Esophagus muscularis mucosa (tissue), 4 donors: ENCODE measurements around the gene EDEM3. TPM values are rescaled to one million over a fixed set of nuclear protein-coding genes. Genes with fewer than 3 reads are reported as not detected.

Experiments
- DNase-seq: peaks from one replicate; pipeline ENCODE4 v3.0.0-alpha.2; 2017; ENCODE audit errors: extremely low spot score
- H3K27ac ChIP-seq, 4 donors: fragments of 200-600 bp; sonication (generic); replicated peaks in 1 of 4; 1 replicate in 3 of 4; 2 replicates in 1 of 4; pipeline ENCODE4 v1.5.1; 2016 to 2019; ENCODE audit warnings: mild to moderate bottlenecking in 1 of 4
- H3K27me3 ChIP-seq, 4 donors: fragments of 200-600 bp; sonication (generic); one replicate each; pipeline versions ENCODE4 v1.5.1 to v1.6.0; 2016 to 2019
- H3K36me3 ChIP-seq, 4 donors: fragments of 200-600 bp; sonication (generic); one replicate each; pipeline ENCODE4 v1.5.1; 2016 to 2019
- H3K4me1 ChIP-seq, 4 donors: fragments of 200-600 bp; sonication (generic); one replicate each; pipeline ENCODE4 v1.5.1; 2016 to 2019
- H3K4me3 ChIP-seq, 4 donors: fragments of 200-600 bp; sonication (generic); 1 replicate in 2 of 4; 2 replicates in 2 of 4; pipeline ENCODE4 v1.5.1; 2016 to 2019; ENCODE audit warnings: mild to moderate bottlenecking in 4 of 4, moderate library complexity in 1 of 4
- H3K9me3 ChIP-seq, 4 donors: fragments of 200-600 bp; sonication (generic); 1 replicate in 3 of 4; 2 replicates in 1 of 4; pipeline ENCODE4 v1.5.1; 2016 to 2019
- EP300 ChIP-seq: sonication (generic); formaldehyde crosslinking; IDR thresholded peaks from one replicate; pipeline ENCODE4 v1.6.1; 2017; ENCODE audit warnings: antibody characterized with exemption
- POLR2A ChIP-seq: fragments of 450-650 bp; IDR thresholded peaks from one replicate; pipeline ENCODE4 v1.6.1; 2017; ENCODE audit warnings: antibody characterized with exemption, moderate library complexity, mild to moderate bottlenecking, low read depth
- POLR2AphosphoS5 ChIP-seq, 2 donors: sonication (generic); formaldehyde crosslinking; IDR thresholded peaks; one replicate each; pipeline ENCODE4 v1.6.1; 2017; ENCODE audit warnings: antibody characterized with exemption in 2 of 2
- WGBS: methylation state at CpG from one replicate; pipeline ENCODE4 v1.1.5; 2018; 5-methylcytosine and 5-hydroxymethylcytosine counted together
- intact Hi-C: fragments of 100-400 bp; cut with DNase I; formaldehyde crosslinking; loops from one replicate; pipeline ENCODE4 v1.15.1; 2023
- total RNA-seq, 4 donors: library from RNA; depleted of rRNA; stranded (reverse); fragments of >200 nt; gene quantifications; one replicate each; pipeline versions ENCODE4 v1.1.0 to v1.2.1, GENCODE V29; 2016
- TF ChIP-seq, protein P1 (sequence below), 3 experiments: fragments of 200-600 bp in 2 of 3; fragments of 450-650 bp in 1 of 3; sonication (generic) in 2 of 3; IDR thresholded peaks; one replicate each; pipeline ENCODE4 v1.5.1; 2017 to 2019; ENCODE audit warnings: antibody characterized with exemption in 3 of 3, mild to moderate bottlenecking in 2 of 3, moderate library complexity in 1 of 3

Gene EDEM3
- total RNA-seq, 4 donors from 2014 or later, result 28.7 to 36.1 (median 29.4) TPM

DNA sequence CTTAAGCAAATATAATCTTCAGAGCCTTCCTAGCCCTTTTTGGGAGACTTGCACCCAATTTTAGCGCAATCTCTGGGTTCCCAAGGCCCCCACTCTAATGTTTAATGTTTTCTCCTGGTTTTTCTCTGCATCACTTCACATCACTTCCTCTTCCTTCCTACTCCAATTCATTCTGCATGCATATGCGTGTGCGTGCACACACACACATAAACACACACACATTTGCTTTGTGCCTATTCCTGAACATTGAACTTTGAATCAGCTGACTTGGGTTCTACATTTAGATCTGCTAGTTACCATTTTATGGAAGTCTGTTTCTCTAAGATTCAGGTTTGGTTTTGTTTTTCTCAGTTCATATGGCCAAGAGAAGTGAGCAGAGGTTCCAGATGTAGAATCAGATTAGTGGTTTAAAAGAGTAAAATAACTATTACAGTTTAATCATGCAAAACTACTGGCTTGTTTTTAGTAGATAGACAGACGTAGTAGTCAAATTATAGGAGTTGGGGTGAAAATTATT lies 7.4 kb upstream of the EDEM3 start:
- no peaks in the 10 kb centered on the region for H3K9me3 ChIP-seq
- no peak overlapping the region for H3K27ac ChIP-seq
- intact Hi-C loops, result no loop called here
- H3K4me1 ChIP-seq, result no peaks in the 10 kb centered on the region
- WGBS, result 88% methylated on average over 4 of the region's 4 CpGs
- H3K36me3 ChIP-seq, result no peaks in the 10 kb centered on the region
- no peaks in the 10 kb centered on the region for H3K27me3 ChIP-seq
- no peak for DNase-seq
- TF ChIP-seq EP300 (no peak), POLR2A (no peak), POLR2AphosphoS5 (IDR thresholded peaks at IDR 0.05) (no peak)
- TF ChIP-seq, protein P1, sequence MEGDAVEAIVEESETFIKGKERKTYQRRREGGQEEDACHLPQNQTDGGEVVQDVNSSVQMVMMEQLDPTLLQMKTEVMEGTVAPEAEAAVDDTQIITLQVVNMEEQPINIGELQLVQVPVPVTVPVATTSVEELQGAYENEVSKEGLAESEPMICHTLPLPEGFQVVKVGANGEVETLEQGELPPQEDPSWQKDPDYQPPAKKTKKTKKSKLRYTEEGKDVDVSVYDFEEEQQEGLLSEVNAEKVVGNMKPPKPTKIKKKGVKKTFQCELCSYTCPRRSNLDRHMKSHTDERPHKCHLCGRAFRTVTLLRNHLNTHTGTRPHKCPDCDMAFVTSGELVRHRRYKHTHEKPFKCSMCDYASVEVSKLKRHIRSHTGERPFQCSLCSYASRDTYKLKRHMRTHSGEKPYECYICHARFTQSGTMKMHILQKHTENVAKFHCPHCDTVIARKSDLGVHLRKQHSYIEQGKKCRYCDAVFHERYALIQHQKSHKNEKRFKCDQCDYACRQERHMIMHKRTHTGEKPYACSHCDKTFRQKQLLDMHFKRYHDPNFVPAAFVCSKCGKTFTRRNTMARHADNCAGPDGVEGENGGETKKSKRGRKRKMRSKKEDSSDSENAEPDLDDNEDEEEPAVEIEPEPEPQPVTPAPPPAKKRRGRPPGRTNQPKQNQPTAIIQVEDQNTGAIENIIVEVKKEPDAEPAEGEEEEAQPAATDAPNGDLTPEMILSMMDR (IDR thresholded peaks at IDR 0.05), result no peak
- no peak overlapping the region for H3K4me3 ChIP-seq

DNA sequence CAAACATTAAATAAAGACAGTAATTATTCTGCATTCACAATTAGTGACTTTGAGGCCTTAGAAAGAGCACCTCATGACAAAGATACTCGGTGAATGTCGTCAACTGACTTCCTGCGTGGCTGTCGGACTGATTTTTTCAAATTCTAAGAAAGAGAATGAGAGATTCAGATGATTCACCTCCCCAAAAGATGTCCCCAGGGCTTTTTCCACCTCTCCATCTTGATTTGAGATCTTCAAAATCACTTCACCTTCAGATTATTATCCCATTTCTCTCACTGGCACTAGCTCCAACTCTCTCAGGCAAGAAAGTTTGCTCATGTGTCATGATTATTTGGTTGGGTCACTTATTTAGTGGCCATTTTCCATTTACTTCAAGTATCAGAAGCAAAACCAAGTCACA lies 5.0 kb upstream of the EDEM3 start:
- intact Hi-C loops, result no loop called here
- no peaks in the 10 kb centered on the region for H3K36me3 ChIP-seq
- H3K9me3 ChIP-seq, result no peaks in the 10 kb centered on the region
- H3K27ac ChIP-seq, result no peak overlapping the region
- 94% methylated on average over 4 of the region's 4 CpGs for WGBS
- TF ChIP-seq, protein P1 (IDR thresholded peaks at IDR 0.05), result no peak
- TF ChIP-seq POLR2AphosphoS5 (IDR thresholded peaks at IDR 0.05) (no peak), EP300 (no peak), POLR2A (no peak)
- no peak for DNase-seq
- H3K4me1 ChIP-seq, result peaks cover 4 to 10% (median 8%) of the 10 kb centered on the region in 4 donors
- no peak overlapping the region for H3K4me3 ChIP-seq
- no peaks in the 10 kb centered on the region for H3K27me3 ChIP-seq

DNA sequence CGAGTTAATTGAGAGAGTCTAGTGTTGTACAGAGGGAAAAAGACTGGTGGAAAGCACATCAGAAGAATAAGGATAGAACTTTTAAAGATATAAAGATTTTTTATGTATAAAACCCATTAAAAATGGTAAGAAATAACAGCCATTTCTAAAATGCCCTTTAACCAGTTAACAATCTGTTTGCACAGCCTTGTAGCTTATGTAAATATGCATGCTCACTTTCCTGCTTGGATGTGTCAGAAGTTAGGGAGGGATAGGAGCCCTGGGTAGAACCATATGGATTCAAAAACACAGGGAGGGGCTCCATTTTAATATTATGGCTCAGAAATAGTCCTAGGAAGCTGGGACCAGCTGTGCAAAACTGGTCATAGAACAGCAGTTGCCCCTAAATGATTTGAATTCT lies 4.5 kb upstream of the EDEM3 start:
- TF ChIP-seq EP300 (no peak), POLR2A (no peak), POLR2AphosphoS5 (IDR thresholded peaks at IDR 0.05) (no peak)
- TF ChIP-seq, protein P1 (IDR thresholded peaks at IDR 0.05), result no peak
- no peak overlapping the region for H3K27ac ChIP-seq
- H3K27me3 ChIP-seq, result no peaks in the 10 kb centered on the region
- H3K36me3 ChIP-seq, result no peaks in the 10 kb centered on the region
- H3K4me3 ChIP-seq, result no peak overlapping the region
- H3K4me1 ChIP-seq, result peaks cover 4 to 10% (median 8%) of the 10 kb centered on the region in 4 donors
- DNase-seq, result no peak
- intact Hi-C loops, result no loop called here
- 90% methylated on average over 1 of the region's 1 CpG for WGBS
- H3K9me3 ChIP-seq, result no peaks in the 10 kb centered on the region

DNA sequence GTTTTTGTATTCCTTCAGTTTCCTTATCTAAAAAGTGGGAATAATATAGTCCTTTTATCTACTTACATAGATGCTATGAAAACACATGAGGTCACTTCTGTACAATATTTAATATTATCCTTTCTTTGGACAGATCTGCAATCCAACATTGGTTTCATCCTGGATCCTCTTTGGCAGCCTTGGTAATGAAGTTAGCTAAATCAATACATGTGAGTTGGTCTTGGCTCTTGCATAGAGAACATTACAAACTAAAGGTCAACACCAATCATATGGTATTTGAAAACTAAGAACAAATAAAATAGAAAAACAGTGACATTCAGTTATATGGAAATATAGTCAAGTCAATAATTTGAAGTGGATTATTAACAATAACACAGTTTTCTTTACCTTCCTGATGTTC lies 3.2 kb upstream of the EDEM3 start:
- no peak for DNase-seq
- no peaks in the 10 kb centered on the region for H3K27me3 ChIP-seq
- no peak overlapping the region for H3K27ac ChIP-seq
- intact Hi-C loops, result no loop called here
- no peak overlapping the region for H3K4me3 ChIP-seq
- H3K36me3 ChIP-seq, result no peaks in the 10 kb centered on the region
- TF ChIP-seq, protein P1 (IDR thresholded peaks at IDR 0.05), result no peak
- no peak for TF ChIP-seq POLR2AphosphoS5 (IDR thresholded peaks at IDR 0.05)
- TF ChIP-seq EP300, result no peak
- TF ChIP-seq POLR2A, result no peak
- H3K4me1 ChIP-seq, result peaks cover 12 to 20% (median 17%) of the 10 kb centered on the region in 4 donors
- no peaks in the 10 kb centered on the region for H3K9me3 ChIP-seq

DNA sequence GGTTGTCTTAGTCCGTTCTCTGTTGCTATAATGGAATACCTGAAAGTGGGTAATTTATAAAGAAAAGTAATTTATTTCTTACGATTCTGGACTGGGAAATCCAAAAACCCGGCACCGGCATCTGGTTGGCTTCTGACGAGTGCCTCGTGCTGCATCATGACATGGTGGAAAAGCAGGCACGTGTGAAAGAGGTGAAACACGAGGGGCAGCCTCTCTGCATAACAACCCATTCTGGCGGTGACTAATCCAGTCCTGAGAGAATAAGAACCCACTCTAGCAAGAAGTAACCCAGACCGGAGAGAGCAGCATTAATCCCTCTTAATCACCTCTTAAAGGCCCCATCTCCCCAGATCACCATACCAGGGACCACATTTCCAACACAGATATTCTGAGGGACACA lies 2.7 kb upstream of the EDEM3 start:
- no peaks in the 10 kb centered on the region for H3K36me3 ChIP-seq
- intact Hi-C loops, result no loop called here
- TF ChIP-seq, protein P1 (IDR thresholded peaks at IDR 0.05), result no peak
- TF ChIP-seq POLR2A (no peak), POLR2AphosphoS5 (IDR thresholded peaks at IDR 0.05) (no peak), EP300 (no peak)
- H3K27me3 ChIP-seq, result no peaks in the 10 kb centered on the region
- H3K27ac ChIP-seq, result no peak overlapping the region
- H3K9me3 ChIP-seq, result no peaks in the 10 kb centered on the region
- no peak for DNase-seq
- WGBS, result 87% methylated on average over 10 of the region's 10 CpGs
- H3K4me3 ChIP-seq, result no peak overlapping the region
- peaks cover 16 to 23% (median 20%) of the 10 kb centered on the region in 4 donors for H3K4me1 ChIP-seq
